Left lung (tissue), 10 donors: ENCODE data around the gene SLAMF6. TPM values are rescaled to one million over a fixed set of nuclear protein-coding genes. Genes with fewer than 3 reads are reported as not detected.

ENCODE experiments used
- ATAC-seq: fragments of 200-7000 bp; cut with Tn5 transposase; one replicate; pipeline ENCODE4 v1.9.1; 2020; ENCODE audit warnings: moderate library complexity
- DNase-seq, 4 donors: peaks; one replicate each; pipeline ENCODE4 v3.0.0-alpha.2; 2013 to 2020
- H3K27ac ChIP-seq, 2 donors: fragments of 200-600 bp; sonication (generic) in 1 of 2; one replicate each; pipeline versions ENCODE4 v1.5.0 to v1.8.0; 2020 to 2021
- H3K27me3 ChIP-seq, 2 donors: fragments of 200-600 bp; sonication (generic) in 1 of 2; one replicate each; pipeline versions ENCODE4 v1.5.0 to v1.8.0; 2020 to 2021
- H3K36me3 ChIP-seq, 2 donors: fragments of 200-600 bp; sonication (generic) in 1 of 2; one replicate each; pipeline versions ENCODE4 v1.5.0 to v1.8.0; 2020 to 2021
- H3K4me1 ChIP-seq, 2 donors: fragments of 200-600 bp; one replicate each; pipeline ENCODE4 v1.8.0; 2021
- H3K4me3 ChIP-seq, 2 donors: fragments of 200-600 bp; sonication (generic) in 1 of 2; one replicate each; pipeline versions ENCODE4 v1.5.0 to v1.8.0; 2020 to 2021; ENCODE audit warnings: mild to moderate bottlenecking in 1 of 2
- H3K9me3 ChIP-seq, 2 donors: fragments of 200-600 bp; sonication (generic) in 1 of 2; one replicate each; pipeline versions ENCODE4 v1.5.0 to v1.8.0; 2020 to 2021
- CTCF ChIP-seq, 2 donors: fragments of 200-600 bp; sonication (generic) in 1 of 2; IDR thresholded peaks; one replicate each; pipeline versions ENCODE4 v1.5.0 to v1.8.0; 2021; ENCODE audit warnings: antibody characterized with exemption in 2 of 2
- intact Hi-C, 2 donors: fragments of 100-400 bp; cut with DNase I; formaldehyde crosslinking; loops; one replicate each; pipeline versions ENCODE4 v1.11.2 to v1.14.2; 2022
- polyA plus RNA-seq, 6 donors: library from polyadenylated mRNA; unstranded; fragments of 120-200 nt; gene quantifications; one replicate each; pipeline ENCODE4 v1.2.1, GENCODE V29; 2013; ENCODE audit not compliant: insufficient read length in 6 of 6
- total RNA-seq, 2 donors: library from RNA; stranded (reverse); fragmentation: NEBNext Ultra II Directional; extraction: Animal tissue kit (Norgen Biotek cat#: 25700); gene quantifications; one replicate each; pipeline ENCODE4 v1.2.1, GENCODE V29; 2021
- donor health status: DM: no; HTN: yes; CAD: no.
- donor health status: DM: no; HTN: no; CAD: no.

SLAMF6 gene
- total and polyA plus RNA-seq, 8 donors = 0.10 to 2.8 (median 0.57) TPM

GRCh38 chr1:160451859-160452232 lies 71.2 kb downstream of the SLAMF6 start:
- DNase-seq (no peak), ATAC-seq (no peak)
- H3K27ac ChIP-seq = no peak overlapping the region
- no peaks in the 10 kb centered on the region for H3K36me3 ChIP-seq
- intact Hi-C loops = no loop called here
- TF ChIP-seq CTCF (IDR thresholded peaks at IDR 0.05) = no peak
- H3K4me1 ChIP-seq = peaks cover 0 to 3% of the 10 kb centered on the region in 2 donors
- H3K27me3 ChIP-seq = no peaks in the 10 kb centered on the region
- no peaks in the 10 kb centered on the region for H3K9me3 ChIP-seq
- no peak overlapping the region for H3K4me3 ChIP-seq

- H3K36me3 ChIP-seq = no peaks in the 10 kb centered on the region
- intact Hi-C loops = no loop called here
- no peak overlapping the region for H3K27ac ChIP-seq
- DNase-seq (no peak), ATAC-seq (peak; percentile 57)
- no peaks in the 10 kb centered on the region for H3K27me3 ChIP-seq
- TF ChIP-seq CTCF (IDR thresholded peaks at IDR 0.05) = no peak
- no peaks in the 10 kb centered on the region for H3K9me3 ChIP-seq
- peaks cover 0 to 5% of the 10 kb centered on the region in 2 donors for H3K4me1 ChIP-seq
- no peak overlapping the region for H3K4me3 ChIP-seq
Observed at GRCh38 chr1:160451119-160451858, 71.8 kb downstream of the SLAMF6 start.

GRCh38 chr1:160449494-160449893 lies 73.6 kb downstream of the SLAMF6 start:
- TF ChIP-seq CTCF (IDR thresholded peaks at IDR 0.05) = no peak
- Histone ChIP-seq H3K4me3 (no peak overlapping the region), H3K27ac (no peak overlapping the region), H3K9me3 (no peaks in the 10 kb centered on the region), H3K36me3 (no peaks in the 10 kb centered on the region), H3K27me3 (no peaks in the 10 kb centered on the region), H3K4me1 (peaks cover 0 to 5% of the 10 kb centered on the region in 2 donors)
- intact Hi-C loops = no loop called here
- DNase-seq (no peak), ATAC-seq (no peak)

- DNase-seq (no peak), ATAC-seq (no peak)
- H3K27ac ChIP-seq = no peak overlapping the region
- TF ChIP-seq CTCF (IDR thresholded peaks at IDR 0.05) = no peak
- H3K27me3 ChIP-seq = no peaks in the 10 kb centered on the region
- no peak overlapping the region for H3K4me3 ChIP-seq
- H3K36me3 ChIP-seq = no peaks in the 10 kb centered on the region
- intact Hi-C loops = no loop called here
- H3K9me3 ChIP-seq = no peaks in the 10 kb centered on the region
- H3K4me1 ChIP-seq = peaks cover 0 to 5% of the 10 kb centered on the region in 2 donors
Observed at GRCh38 chr1:160446945-160447600, 76.0 kb downstream of the SLAMF6 start.

- DNase-seq = no peak
- peaks cover 0 to 3% of the 10 kb centered on the region in 2 donors for H3K4me1 ChIP-seq
- no peak for TF ChIP-seq CTCF (IDR thresholded peaks at IDR 0.05)
- intact Hi-C loops = no loop called here
- H3K27ac ChIP-seq = no peak overlapping the region
- no peak for ATAC-seq
- no peaks in the 10 kb centered on the region for H3K9me3 ChIP-seq
- no peaks in the 10 kb centered on the region for H3K36me3 ChIP-seq
- H3K27me3 ChIP-seq = no peaks in the 10 kb centered on the region
- no peak overlapping the region for H3K4me3 ChIP-seq
Observed at GRCh38 chr1:160439718-160440117, 83.3 kb downstream of the SLAMF6 start.
